A549 (cell line): Measurements from ENCODE around the gene TMEM185B.

Experiments
- JUN ChIP-seq, 2 experiments: fragments of >200 bp; sonication (Bioruptor Twin); formaldehyde crosslinking; IDR thresholded peaks; 2 replicates in 1 of 2; 3 replicates in 1 of 2; pipeline ENCODE4 v1.6.1; 2016 to 2017
- POLR2A ChIP-seq: IDR thresholded peaks from 2 replicates; pipeline ENCODE4 v1.6.1; 2012; ENCODE audit warnings: mild to moderate bottlenecking, low read length

DNA sequence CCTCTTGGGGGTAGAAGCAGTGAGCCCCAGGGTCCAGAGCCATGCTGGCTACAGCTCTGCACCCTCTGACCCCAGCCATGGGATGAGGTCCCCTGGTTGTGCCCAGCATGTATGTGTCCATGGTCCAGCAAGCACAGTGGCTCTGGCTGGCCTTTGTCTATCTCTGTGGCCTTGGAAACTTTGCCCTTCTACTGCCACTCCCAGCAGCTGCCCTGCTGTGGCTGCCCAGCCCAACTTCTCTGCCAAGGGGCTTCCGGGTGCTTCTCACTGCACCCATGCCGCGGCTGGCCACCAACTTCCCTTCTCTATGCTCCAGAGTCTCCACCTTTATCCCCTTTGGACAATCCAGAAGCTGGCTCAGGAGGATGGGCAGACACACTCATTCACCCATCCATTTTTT lies 18.8 kb downstream of the TMEM185B start:
- no peak for TF ChIP-seq JUN (IDR thresholded peaks at IDR 0.05)
- no peak for TF ChIP-seq POLR2A
